ENCODE data around the gene NEU2. TPM values are rescaled to one million over a fixed set of nuclear protein-coding genes. Genes with fewer than 3 reads are reported as not detected.

The NEU2 gene
- total and polyA plus RNA-seq, 2 of the 4 experiments (the other 2 are of a cell fraction): not detected

DNA sequence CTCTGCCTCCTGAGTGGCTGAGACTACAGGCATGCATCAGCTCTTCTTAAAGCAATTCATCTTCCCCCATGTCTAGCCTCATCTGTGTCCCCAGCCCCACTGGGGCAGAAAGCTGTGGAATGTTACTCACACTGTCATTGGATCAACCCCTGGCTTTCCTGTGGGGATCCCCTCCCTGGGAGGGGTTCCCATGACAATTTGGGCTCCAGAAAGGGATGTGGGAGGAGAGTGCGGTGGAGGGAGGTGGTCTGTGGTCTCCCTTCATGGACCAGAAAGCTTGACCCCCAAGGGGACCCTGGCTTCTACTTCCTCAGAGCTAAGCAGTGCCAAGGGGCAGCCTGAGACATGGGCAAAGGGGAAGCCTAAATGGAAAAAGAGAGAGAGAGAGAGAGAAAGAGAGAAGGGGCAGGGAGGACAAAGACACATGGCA lies 20.8 kb upstream of the NEU2 start:
- no peak overlapping the region for H3K14ac ChIP-seq (replicated peaks; ENCODE audit: low read depth, low read length)
- no peak overlapping the region for H3K27ac ChIP-seq (ENCODE audit: insufficient read depth, low read length)
- TF ChIP-seq MXI1 (IDR thresholded peaks at IDR 0.05; ENCODE audit: borderline replicate concordance, low read depth, low read length): no peak
- no peak for TF ChIP-seq MAZ (IDR thresholded peaks at IDR 0.05; ENCODE audit: borderline replicate concordance, low read depth, low read length)
- TF ChIP-seq CEBPB (IDR thresholded peaks at IDR 0.05; ENCODE audit: low read depth, low read length): no peak
- TF ChIP-seq NFE2L2 (IDR thresholded peaks at IDR 0.05; ENCODE audit: low read depth, low read length): no peak
- TF ChIP-seq, protein P1, sequence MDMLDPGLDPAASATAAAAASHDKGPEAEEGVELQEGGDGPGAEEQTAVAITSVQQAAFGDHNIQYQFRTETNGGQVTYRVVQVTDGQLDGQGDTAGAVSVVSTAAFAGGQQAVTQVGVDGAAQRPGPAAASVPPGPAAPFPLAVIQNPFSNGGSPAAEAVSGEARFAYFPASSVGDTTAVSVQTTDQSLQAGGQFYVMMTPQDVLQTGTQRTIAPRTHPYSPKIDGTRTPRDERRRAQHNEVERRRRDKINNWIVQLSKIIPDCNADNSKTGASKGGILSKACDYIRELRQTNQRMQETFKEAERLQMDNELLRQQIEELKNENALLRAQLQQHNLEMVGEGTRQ (IDR thresholded peaks at IDR 0.05; ENCODE audit: low read depth, low read length): no peak
- no peak for TF ChIP-seq POLR2A (IDR thresholded peaks at IDR 0.05; ENCODE audit: low read depth, low read length)
- no peak for TF ChIP-seq BHLHE40 (IDR thresholded peaks at IDR 0.05; ENCODE audit: low read depth, low read length)
- TF ChIP-seq CHD1 (IDR thresholded peaks at IDR 0.05; ENCODE audit: low read depth, low read length): no peak
- TF ChIP-seq RFX5 (IDR thresholded peaks at IDR 0.05; ENCODE audit: low read depth, low read length): no peak
- TF ChIP-seq, protein P2, sequence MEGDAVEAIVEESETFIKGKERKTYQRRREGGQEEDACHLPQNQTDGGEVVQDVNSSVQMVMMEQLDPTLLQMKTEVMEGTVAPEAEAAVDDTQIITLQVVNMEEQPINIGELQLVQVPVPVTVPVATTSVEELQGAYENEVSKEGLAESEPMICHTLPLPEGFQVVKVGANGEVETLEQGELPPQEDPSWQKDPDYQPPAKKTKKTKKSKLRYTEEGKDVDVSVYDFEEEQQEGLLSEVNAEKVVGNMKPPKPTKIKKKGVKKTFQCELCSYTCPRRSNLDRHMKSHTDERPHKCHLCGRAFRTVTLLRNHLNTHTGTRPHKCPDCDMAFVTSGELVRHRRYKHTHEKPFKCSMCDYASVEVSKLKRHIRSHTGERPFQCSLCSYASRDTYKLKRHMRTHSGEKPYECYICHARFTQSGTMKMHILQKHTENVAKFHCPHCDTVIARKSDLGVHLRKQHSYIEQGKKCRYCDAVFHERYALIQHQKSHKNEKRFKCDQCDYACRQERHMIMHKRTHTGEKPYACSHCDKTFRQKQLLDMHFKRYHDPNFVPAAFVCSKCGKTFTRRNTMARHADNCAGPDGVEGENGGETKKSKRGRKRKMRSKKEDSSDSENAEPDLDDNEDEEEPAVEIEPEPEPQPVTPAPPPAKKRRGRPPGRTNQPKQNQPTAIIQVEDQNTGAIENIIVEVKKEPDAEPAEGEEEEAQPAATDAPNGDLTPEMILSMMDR (conservative IDR thresholded peaks at IDR 0.05; ENCODE audit: low read depth, low read length): no peak
- TF ChIP-seq, protein P3, sequence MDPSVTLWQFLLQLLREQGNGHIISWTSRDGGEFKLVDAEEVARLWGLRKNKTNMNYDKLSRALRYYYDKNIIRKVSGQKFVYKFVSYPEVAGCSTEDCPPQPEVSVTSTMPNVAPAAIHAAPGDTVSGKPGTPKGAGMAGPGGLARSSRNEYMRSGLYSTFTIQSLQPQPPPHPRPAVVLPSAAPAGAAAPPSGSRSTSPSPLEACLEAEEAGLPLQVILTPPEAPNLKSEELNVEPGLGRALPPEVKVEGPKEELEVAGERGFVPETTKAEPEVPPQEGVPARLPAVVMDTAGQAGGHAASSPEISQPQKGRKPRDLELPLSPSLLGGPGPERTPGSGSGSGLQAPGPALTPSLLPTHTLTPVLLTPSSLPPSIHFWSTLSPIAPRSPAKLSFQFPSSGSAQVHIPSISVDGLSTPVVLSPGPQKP (IDR thresholded peaks at IDR 0.05; ENCODE audit: borderline replicate concordance, low read depth, low read length): no peak
- no peak for TF ChIP-seq FOS (IDR thresholded peaks at IDR 0.05; ENCODE audit: low read depth, low read length)
- no peak for TF ChIP-seq MAFK (IDR thresholded peaks at IDR 0.05; ENCODE audit: low read depth, low read length)
- TF ChIP-seq RAD21 (IDR thresholded peaks at IDR 0.05; ENCODE audit: low read length): no peak
- no peak for TF ChIP-seq SMC3 (IDR thresholded peaks at IDR 0.05; ENCODE audit: low read depth, low read length)
- TF ChIP-seq RCOR1 (IDR thresholded peaks at IDR 0.05; ENCODE audit: insufficient replicate concordance, low read length): no peak
- CTCF ChIA-PET: no interaction called here
- BruUV-seq (replicated peaks): no TSS peak
- H2BK120ac ChIP-seq (ENCODE audit: low read depth, low read length): no peak overlapping the region
- H3K4me3 ChIP-seq (ENCODE audit: insufficient read depth, low read depth, low read length): no peak overlapping the region
- dilution Hi-C loops (cut with HindIII; ENCODE audit: low sequenced_read_pairs, unreplicated experiment): no loop called here
- H2BK20ac ChIP-seq (ENCODE audit: low read depth, low read length): no peak overlapping the region
- no peaks in the 10 kb centered on the region for H4K20me1 ChIP-seq (ENCODE audit: insufficient read depth, low read length)
- no peak overlapping the region for H2BK5ac ChIP-seq (ENCODE audit: low read depth, low read length, poor library complexity, severe bottlenecking)
- intact Hi-C loops (cut with micrococcal nuclease): no loop called here
- H3K4me2 ChIP-seq (ENCODE audit: low read depth, low read length): no peak overlapping the region
- no peak overlapping the region for H3K4ac ChIP-seq (ENCODE audit: low read depth, low read length)
- no peak overlapping the region for H3K9ac ChIP-seq (ENCODE audit: low read depth, low read length)
- H2AFZ ChIP-seq (replicated peaks; ENCODE audit: low read length, poor library complexity): no peak overlapping the region
- H3K23ac ChIP-seq (ENCODE audit: low read depth, low read length): no peak overlapping the region
- no peak overlapping the region for H4K8ac ChIP-seq (ENCODE audit: low read depth in 2 of 2, low read length in 2 of 2)
- H4K5ac ChIP-seq (ENCODE audit: low read depth, low read length): no peak overlapping the region
- in situ Hi-C loops (cut with MboI; ENCODE audit: low sequenced_read_pairs): no loop called here
- POLR2A ChIA-PET (ENCODE audit: unreplicated experiment): no interaction called here
- no peak for ATAC-seq (ENCODE audit: low read depth)
- H4K91ac ChIP-seq (ENCODE audit: insufficient read depth, low read depth, low read length): no peak overlapping the region
- H3K9me3 ChIP-seq (ENCODE audit: control insufficient read depth, insufficient read depth, low read length): no peaks in the 10 kb centered on the region
- H2AK5ac ChIP-seq (ENCODE audit: low read depth, low read length): no peak overlapping the region
- no peak overlapping the region for H3K56ac ChIP-seq (ENCODE audit: extremely low read depth, insufficient read depth, low read length)
- no peaks in the 10 kb centered on the region for H3K36me3 ChIP-seq (ENCODE audit: control insufficient read depth, insufficient read depth, low read length)
- no peak for DNase-seq
- no peaks in the 10 kb centered on the region for H3K4me1 ChIP-seq (ENCODE audit: control insufficient read depth, insufficient read depth, low read length)
- no peak overlapping the region for H2AK9ac ChIP-seq (replicated peaks; ENCODE audit: low read depth, low read length, poor library complexity)
- H3K79me1 ChIP-seq (ENCODE audit: low read depth in 1 of 2, low read length in 2 of 2): no peaks in the 10 kb centered on the region
- WGBS, 2 experiments (ENCODE audit: extremely low coverage in 2 of 2, insufficient read length in 1 of 2): 100% methylated on average over 1 of the region's 1 CpG; no CpG with 5 or more reads in 1 of the 2 experiments
- no peak overlapping the region for H2BK15ac ChIP-seq (ENCODE audit: low read depth, low read length)
- H3K9me1 ChIP-seq (ENCODE audit: insufficient read depth, low read length): no peaks in the 10 kb centered on the region
- H3K27me3 ChIP-seq (ENCODE audit: control insufficient read depth, insufficient read depth, low read length): peaks cover 6% of the 10 kb centered on the region; the same call in 1 of the 2 replicates
- H3K18ac ChIP-seq (ENCODE audit: low read depth, low read length): no peak overlapping the region

Measured in IMR-90 (cell line).